ENCODE measurements around the gene GBP7.

DNA sequence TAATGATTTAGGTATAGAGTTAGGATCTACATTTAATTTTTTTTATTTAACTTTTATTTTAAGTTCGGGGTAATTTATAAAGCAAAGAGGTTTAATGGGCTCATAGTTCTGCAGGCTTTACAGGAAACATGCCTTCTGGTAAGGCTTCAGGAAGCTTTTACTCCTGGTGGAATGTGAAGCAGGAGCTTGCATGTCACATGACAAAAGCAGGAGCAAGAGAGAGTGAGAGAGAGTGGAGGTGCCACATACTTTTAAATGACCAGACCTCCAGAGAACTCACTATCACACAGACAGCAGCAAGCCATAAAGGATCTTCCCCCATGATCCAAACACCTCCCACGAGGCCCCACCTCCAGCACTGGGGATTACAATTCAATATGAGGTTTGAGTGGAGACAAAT lies 32.3 kb downstream of the GBP7 start:
- TF ChIP-seq, protein P1, sequence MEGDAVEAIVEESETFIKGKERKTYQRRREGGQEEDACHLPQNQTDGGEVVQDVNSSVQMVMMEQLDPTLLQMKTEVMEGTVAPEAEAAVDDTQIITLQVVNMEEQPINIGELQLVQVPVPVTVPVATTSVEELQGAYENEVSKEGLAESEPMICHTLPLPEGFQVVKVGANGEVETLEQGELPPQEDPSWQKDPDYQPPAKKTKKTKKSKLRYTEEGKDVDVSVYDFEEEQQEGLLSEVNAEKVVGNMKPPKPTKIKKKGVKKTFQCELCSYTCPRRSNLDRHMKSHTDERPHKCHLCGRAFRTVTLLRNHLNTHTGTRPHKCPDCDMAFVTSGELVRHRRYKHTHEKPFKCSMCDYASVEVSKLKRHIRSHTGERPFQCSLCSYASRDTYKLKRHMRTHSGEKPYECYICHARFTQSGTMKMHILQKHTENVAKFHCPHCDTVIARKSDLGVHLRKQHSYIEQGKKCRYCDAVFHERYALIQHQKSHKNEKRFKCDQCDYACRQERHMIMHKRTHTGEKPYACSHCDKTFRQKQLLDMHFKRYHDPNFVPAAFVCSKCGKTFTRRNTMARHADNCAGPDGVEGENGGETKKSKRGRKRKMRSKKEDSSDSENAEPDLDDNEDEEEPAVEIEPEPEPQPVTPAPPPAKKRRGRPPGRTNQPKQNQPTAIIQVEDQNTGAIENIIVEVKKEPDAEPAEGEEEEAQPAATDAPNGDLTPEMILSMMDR (IDR thresholded peaks at IDR 0.05): no peak
- TF ChIP-seq POLR2A (IDR thresholded peaks at IDR 0.05): no peak
